Measurements from ENCODE around the gene MAGEA10. TPM values are rescaled to one million over a fixed set of nuclear protein-coding genes. Genes with fewer than 3 reads are reported as not detected.

MAGEA10 gene
- total RNA-seq, 1 experiment from 2014 or later, result not detected

DNA sequence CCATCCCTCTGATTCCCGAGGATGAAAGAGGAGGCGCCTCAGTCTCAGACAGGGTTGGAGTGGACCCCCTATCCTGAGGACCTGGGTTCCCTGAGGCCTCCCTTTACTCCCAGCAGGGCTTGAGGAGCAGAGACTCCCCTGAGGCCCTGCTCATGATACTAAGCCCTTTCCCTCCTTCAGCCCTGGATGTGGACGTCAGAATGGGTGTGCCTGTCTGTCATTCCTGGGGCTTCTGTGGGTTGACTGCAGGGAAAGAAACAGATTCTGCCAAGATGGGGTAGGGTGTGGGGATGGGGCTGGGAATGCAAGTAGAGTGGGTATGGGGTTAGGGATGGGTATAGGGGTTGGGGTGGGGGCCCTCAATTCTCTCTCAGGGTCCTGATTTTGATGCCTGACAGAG, 21.1 kb downstream of the MAGEA10 start:
- no peak overlapping the region for H3K27ac Mint-ChIP-seq
- no peaks in the 10 kb centered on the region for H3K9me3 Mint-ChIP-seq
- TF ChIP-seq, protein P1, sequence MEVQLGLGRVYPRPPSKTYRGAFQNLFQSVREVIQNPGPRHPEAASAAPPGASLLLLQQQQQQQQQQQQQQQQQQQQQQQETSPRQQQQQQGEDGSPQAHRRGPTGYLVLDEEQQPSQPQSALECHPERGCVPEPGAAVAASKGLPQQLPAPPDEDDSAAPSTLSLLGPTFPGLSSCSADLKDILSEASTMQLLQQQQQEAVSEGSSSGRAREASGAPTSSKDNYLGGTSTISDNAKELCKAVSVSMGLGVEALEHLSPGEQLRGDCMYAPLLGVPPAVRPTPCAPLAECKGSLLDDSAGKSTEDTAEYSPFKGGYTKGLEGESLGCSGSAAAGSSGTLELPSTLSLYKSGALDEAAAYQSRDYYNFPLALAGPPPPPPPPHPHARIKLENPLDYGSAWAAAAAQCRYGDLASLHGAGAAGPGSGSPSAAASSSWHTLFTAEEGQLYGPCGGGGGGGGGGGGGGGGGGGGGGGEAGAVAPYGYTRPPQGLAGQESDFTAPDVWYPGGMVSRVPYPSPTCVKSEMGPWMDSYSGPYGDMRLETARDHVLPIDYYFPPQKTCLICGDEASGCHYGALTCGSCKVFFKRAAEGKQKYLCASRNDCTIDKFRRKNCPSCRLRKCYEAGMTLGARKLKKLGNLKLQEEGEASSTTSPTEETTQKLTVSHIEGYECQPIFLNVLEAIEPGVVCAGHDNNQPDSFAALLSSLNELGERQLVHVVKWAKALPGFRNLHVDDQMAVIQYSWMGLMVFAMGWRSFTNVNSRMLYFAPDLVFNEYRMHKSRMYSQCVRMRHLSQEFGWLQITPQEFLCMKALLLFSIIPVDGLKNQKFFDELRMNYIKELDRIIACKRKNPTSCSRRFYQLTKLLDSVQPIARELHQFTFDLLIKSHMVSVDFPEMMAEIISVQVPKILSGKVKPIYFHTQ (CRISPR knock-in tag; IDR thresholded peaks at IDR 0.05), result no peak
- TF ChIP-seq ZNF138 (CRISPR knock-in tag; conservative IDR thresholded peaks at IDR 0.05) (no peak), NR3C1 (CRISPR knock-in tag; conservative IDR thresholded peaks at IDR 0.05; ENCODE audit: low read depth) (no peak), JAZF1 (CRISPR knock-in tag; IDR thresholded peaks at IDR 0.05) (no peak), CBFB (CRISPR knock-in tag; IDR thresholded peaks at IDR 0.05; ENCODE audit: low read depth) (no peak), MYBL2 (CRISPR knock-in tag; IDR thresholded peaks at IDR 0.05) (no peak), GABPB1 (CRISPR knock-in tag; IDR thresholded peaks at IDR 0.05) (no peak), TP53 (CRISPR knock-in tag; IDR thresholded peaks at IDR 0.05) (no peak)
- TF ChIP-seq, protein P2, sequence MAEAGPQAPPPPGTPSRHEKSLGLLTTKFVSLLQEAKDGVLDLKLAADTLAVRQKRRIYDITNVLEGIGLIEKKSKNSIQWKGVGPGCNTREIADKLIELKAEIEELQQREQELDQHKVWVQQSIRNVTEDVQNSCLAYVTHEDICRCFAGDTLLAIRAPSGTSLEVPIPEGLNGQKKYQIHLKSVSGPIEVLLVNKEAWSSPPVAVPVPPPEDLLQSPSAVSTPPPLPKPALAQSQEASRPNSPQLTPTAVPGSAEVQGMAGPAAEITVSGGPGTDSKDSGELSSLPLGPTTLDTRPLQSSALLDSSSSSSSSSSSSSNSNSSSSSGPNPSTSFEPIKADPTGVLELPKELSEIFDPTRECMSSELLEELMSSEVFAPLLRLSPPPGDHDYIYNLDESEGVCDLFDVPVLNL (CRISPR knock-in tag; IDR thresholded peaks at IDR 0.05; ENCODE audit: borderline replicate concordance, low read depth), result no peak
- H3K36me3 Mint-ChIP-seq, result no peaks in the 10 kb centered on the region
- H3K4me1 Mint-ChIP-seq, result no peaks in the 10 kb centered on the region
- H3K27me3 Mint-ChIP-seq (ENCODE audit: low read depth), result no peaks in the 10 kb centered on the region
- DNase-seq (ENCODE audit: low spot score) (no peak), ATAC-seq (no peak)
- POLR2A ChIA-PET, result no interaction called here
- CTCF ChIA-PET, result no interaction called here
- no peak overlapping the region for H3K4me3 Mint-ChIP-seq

DNA sequence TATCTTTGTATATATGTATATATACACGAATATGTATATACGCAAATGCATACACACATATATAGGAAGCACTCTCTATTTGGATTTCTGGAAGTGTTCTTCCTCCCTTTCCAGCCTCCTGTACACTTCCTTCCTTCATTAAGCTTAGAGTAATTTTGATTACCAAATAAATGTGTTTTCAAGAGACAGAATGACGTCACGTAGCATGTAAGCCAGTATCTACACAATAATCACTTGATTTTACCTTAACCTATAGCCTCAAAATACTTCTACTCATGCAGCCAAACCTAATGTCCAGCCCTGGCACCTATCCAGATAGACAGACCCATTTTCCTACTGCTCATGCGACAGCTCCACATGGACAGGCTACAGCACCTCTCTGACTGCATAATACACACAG, 29.9 kb downstream of the MAGEA10 start:
- H3K4me1 Mint-ChIP-seq, result no peaks in the 10 kb centered on the region
- no peak overlapping the region for H3K27ac Mint-ChIP-seq
- DNase-seq (ENCODE audit: low spot score) (no peak), ATAC-seq (no peak)
- TF ChIP-seq SP1 (CRISPR knock-in tag; conservative IDR thresholded peaks at IDR 0.05) (no peak), OVOL2 (CRISPR knock-in tag; IDR thresholded peaks at IDR 0.05; ENCODE audit: borderline replicate concordance) (no peak), KAT7 (CRISPR knock-in tag; IDR thresholded peaks at IDR 0.05; ENCODE audit: borderline replicate concordance) (no peak), JUN (CRISPR knock-in tag; IDR thresholded peaks at IDR 0.05) (no peak), TP53 (CRISPR knock-in tag; IDR thresholded peaks at IDR 0.05) (no peak), SOX15 (CRISPR knock-in tag; IDR thresholded peaks at IDR 0.05) (no peak), GTF2I (CRISPR knock-in tag; conservative IDR thresholded peaks at IDR 0.05) (no peak), ZBTB21 (CRISPR knock-in tag; IDR thresholded peaks at IDR 0.05; ENCODE audit: borderline replicate concordance) (no peak), ELF4 (CRISPR knock-in tag; IDR thresholded peaks at IDR 0.05; ENCODE audit: low read depth) (no peak), PRRX2 (CRISPR knock-in tag; IDR thresholded peaks at IDR 0.05) (no peak), CREB1 (CRISPR knock-in tag; IDR thresholded peaks at IDR 0.05) (no peak)
- TF ChIP-seq, protein P3, sequence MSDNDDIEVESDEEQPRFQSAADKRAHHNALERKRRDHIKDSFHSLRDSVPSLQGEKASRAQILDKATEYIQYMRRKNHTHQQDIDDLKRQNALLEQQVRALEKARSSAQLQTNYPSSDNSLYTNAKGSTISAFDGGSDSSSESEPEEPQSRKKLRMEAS (CRISPR knock-in tag; IDR thresholded peaks at IDR 0.05), result no peak
- no peak overlapping the region for H3K4me3 Mint-ChIP-seq
- no peaks in the 10 kb centered on the region for H3K27me3 Mint-ChIP-seq (ENCODE audit: low read depth)
- ChIA-PET POLR2A (no interaction called here), CTCF (no interaction called here)
- no peaks in the 10 kb centered on the region for H3K9me3 Mint-ChIP-seq
- H3K36me3 Mint-ChIP-seq, result no peaks in the 10 kb centered on the region

DNA sequence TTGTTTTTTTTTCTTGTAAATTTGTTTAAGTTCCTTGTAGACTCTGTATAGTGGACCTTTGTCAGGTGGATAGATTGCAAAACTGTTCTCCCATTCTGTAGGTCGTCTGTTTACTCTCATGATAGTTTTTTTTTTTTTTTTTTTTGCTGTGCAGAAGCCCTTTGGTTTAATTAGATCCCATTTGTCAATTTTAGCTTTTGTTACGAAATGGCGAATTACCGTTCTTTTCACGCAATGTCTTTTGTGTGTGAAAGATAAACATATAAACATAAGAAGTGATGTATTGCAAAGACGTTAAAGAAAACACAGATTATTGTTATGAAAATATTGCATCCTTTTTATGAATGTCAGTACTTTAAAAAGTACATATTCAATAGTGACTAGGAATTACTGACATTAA, 34.5 kb downstream of the MAGEA10 start:
- no peaks in the 10 kb centered on the region for H3K4me1 Mint-ChIP-seq
- H3K36me3 Mint-ChIP-seq, result no peaks in the 10 kb centered on the region
- POLR2A ChIA-PET, result no interaction called here
- H3K27ac Mint-ChIP-seq, result no peak overlapping the region
- H3K4me3 Mint-ChIP-seq, result no peak overlapping the region
- CTCF ChIA-PET, result no interaction called here
- no peak for ATAC-seq
- no peaks in the 10 kb centered on the region for H3K9me3 Mint-ChIP-seq
- no peak for DNase-seq (ENCODE audit: low spot score)
- H3K27me3 Mint-ChIP-seq (ENCODE audit: low read depth), result no peaks in the 10 kb centered on the region
- TF ChIP-seq KAT7 (CRISPR knock-in tag; IDR thresholded peaks at IDR 0.05; ENCODE audit: borderline replicate concordance) (no peak), CBFB (CRISPR knock-in tag; IDR thresholded peaks at IDR 0.05; ENCODE audit: low read depth) (no peak), JAZF1 (CRISPR knock-in tag; IDR thresholded peaks at IDR 0.05) (no peak), SP1 (CRISPR knock-in tag; conservative IDR thresholded peaks at IDR 0.05) (no peak), SOX15 (CRISPR knock-in tag; IDR thresholded peaks at IDR 0.05) (no peak), GABPB1 (CRISPR knock-in tag; IDR thresholded peaks at IDR 0.05) (no peak)
- TF ChIP-seq, protein P4, sequence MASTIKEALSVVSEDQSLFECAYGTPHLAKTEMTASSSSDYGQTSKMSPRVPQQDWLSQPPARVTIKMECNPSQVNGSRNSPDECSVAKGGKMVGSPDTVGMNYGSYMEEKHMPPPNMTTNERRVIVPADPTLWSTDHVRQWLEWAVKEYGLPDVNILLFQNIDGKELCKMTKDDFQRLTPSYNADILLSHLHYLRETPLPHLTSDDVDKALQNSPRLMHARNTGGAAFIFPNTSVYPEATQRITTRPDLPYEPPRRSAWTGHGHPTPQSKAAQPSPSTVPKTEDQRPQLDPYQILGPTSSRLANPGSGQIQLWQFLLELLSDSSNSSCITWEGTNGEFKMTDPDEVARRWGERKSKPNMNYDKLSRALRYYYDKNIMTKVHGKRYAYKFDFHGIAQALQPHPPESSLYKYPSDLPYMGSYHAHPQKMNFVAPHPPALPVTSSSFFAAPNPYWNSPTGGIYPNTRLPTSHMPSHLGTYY (CRISPR knock-in tag; IDR thresholded peaks at IDR 0.05), result no peak
- TF ChIP-seq, protein P5, sequence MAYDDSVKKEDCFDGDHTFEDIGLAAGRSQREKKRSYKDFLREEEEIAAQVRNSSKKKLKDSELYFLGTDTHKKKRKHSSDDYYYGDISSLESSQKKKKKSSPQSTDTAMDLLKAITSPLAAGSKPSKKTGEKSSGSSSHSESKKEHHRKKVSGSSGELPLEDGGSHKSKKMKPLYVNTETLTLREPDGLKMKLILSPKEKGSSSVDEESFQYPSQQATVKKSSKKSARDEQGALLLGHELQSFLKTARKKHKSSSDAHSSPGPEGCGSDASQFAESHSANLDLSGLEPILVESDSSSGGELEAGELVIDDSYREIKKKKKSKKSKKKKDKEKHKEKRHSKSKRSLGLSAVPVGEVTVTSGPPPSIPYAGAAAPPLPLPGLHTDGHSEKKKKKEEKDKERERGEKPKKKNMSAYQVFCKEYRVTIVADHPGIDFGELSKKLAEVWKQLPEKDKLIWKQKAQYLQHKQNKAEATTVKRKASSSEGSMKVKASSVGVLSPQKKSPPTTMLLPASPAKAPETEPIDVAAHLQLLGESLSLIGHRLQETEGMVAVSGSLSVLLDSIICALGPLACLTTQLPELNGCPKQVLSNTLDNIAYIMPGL (CRISPR knock-in tag; IDR thresholded peaks at IDR 0.05), result no peak
- TF ChIP-seq, protein P6, sequence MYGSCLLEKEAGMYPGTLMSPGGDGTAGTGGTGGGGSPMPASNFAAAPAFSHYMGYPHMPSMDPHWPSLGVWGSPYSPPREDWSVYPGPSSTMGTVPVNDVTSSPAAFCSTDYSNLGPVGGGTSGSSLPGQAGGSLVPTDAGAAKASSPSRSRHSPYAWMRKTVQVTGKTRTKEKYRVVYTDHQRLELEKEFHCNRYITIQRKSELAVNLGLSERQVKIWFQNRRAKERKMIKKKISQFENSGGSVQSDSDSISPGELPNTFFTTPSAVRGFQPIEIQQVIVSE (CRISPR knock-in tag; IDR thresholded peaks at IDR 0.05; ENCODE audit: borderline replicate concordance), result no peak
- TF ChIP-seq, protein P7, sequence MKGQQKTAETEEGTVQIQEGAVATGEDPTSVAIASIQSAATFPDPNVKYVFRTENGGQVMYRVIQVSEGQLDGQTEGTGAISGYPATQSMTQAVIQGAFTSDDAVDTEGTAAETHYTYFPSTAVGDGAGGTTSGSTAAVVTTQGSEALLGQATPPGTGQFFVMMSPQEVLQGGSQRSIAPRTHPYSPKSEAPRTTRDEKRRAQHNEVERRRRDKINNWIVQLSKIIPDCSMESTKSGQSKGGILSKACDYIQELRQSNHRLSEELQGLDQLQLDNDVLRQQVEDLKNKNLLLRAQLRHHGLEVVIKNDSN (CRISPR knock-in tag; IDR thresholded peaks at IDR 0.05), result no peak
- TF ChIP-seq, protein P8, sequence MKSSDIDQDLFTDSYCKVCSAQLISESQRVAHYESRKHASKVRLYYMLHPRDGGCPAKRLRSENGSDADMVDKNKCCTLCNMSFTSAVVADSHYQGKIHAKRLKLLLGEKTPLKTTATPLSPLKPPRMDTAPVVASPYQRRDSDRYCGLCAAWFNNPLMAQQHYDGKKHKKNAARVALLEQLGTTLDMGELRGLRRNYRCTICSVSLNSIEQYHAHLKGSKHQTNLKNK (CRISPR knock-in tag; IDR thresholded peaks at IDR 0.05), result no peak

All from WTC11 (cell line).